ENCODE results near the gene NOL6. TPM values are rescaled to one million over a fixed set of nuclear protein-coding genes. Genes with fewer than 3 reads are reported as not detected.
"Not testable (repeated sequence)": the region's sequence is repeated elsewhere in the genome, so short reads cannot be mapped to it uniquely, and the experiment has no call there.

The NOL6 gene, protein sequence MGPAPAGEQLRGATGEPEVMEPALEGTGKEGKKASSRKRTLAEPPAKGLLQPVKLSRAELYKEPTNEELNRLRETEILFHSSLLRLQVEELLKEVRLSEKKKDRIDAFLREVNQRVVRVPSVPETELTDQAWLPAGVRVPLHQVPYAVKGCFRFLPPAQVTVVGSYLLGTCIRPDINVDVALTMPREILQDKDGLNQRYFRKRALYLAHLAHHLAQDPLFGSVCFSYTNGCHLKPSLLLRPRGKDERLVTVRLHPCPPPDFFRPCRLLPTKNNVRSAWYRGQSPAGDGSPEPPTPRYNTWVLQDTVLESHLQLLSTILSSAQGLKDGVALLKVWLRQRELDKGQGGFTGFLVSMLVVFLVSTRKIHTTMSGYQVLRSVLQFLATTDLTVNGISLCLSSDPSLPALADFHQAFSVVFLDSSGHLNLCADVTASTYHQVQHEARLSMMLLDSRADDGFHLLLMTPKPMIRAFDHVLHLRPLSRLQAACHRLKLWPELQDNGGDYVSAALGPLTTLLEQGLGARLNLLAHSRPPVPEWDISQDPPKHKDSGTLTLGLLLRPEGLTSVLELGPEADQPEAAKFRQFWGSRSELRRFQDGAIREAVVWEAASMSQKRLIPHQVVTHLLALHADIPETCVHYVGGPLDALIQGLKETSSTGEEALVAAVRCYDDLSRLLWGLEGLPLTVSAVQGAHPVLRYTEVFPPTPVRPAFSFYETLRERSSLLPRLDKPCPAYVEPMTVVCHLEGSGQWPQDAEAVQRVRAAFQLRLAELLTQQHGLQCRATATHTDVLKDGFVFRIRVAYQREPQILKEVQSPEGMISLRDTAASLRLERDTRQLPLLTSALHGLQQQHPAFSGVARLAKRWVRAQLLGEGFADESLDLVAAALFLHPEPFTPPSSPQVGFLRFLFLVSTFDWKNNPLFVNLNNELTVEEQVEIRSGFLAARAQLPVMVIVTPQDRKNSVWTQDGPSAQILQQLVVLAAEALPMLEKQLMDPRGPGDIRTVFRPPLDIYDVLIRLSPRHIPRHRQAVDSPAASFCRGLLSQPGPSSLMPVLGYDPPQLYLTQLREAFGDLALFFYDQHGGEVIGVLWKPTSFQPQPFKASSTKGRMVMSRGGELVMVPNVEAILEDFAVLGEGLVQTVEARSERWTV
- 20.8 TPM for polyA plus RNA-seq (ENCODE audit: insufficient read length)

DNA sequence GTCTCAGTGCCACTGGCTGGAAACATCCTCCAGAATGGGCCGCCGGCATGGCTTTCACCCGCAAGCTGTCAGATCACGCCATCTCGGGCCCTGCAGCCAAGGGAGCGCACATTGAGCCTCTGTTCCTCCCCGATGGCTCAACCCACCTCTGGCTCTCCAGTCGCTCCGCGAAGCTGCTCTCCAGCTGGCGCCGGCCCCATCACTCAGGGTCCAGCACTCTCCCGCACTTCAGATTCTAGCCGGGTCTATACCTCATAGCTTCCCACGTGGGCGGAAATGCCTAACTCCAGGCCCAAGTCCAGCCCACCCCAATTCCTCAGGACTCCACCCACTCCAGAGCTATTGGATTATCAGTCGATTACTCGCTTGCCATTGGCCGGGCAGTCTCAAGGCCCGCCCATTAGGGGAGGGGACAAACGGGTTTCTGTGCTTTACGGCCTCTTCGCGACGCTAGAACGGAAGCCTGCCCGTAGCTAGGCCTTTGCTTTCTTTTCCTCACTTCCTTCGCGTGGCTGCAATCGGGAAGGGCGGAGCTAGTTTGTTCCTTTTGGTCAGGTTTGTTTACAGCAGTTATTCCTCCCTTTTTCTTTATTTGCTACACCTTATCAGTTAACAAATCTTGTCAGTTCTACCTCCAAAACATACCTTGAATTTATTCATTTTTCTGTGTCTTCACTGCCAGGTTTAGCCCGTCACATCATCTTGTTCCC lies at the start of gene NOL6:
Gene NOL6 (minus strand): TSS at position 282 of the 710 bp plus-strand sequence. CDS start 82 bp downstream, at position 200.
- DNase-seq (ENCODE audit: low read depth): peak; percentile 98

DNA sequence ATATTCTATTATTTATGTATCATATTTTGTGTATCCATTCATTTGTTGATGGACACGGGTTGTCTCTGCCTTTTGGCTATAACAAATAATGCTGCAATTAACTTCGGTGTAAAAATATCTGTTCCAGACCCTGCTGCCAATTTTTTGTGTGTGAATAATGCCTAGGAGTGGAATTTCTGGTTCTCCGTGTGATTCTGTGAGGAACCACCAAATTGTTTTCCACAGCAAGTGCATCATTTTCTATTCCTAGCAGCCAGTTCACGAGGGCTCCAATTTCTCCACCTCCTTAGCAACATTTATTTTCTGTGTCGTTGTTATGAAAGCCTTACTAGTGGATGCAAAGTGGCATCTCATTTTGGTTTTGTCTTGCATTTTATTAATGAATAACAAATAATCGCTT lies 48.1 kb upstream of the NOL6 start:
- DNase-seq (ENCODE audit: low read depth): not testable (repeated sequence)

DNA sequence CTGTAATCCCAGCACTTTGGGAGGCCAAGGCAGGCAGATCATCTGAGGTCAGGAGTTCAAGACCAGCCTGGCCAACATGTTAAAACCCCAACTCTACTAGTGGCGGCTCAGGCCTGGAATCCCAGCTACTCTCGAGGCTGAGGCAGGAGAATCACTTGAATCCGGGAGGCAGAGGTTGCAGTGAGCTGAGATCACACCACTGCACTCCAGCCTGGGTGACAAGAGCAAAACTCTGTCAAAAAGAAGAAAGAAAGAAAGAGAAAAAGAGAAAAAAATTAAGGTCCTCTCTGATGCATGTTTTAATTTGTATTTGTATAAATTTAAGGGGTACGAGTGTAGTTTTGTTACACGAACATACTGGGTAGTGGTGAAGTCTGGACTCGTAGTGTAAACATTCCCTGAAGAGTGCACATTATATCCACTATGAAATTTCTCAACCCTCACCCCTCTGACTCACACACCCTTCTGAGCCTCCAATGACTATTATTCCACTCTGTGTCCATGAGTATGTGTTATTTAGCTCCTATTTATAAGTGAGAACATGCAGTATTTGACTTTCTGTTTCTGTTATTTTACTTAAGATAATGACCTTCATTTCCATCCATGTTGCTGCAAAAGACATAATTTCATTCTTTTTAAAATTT lies 44.3 kb upstream of the NOL6 start:
- DNase-seq (ENCODE audit: low read depth): not testable (repeated sequence)

DNA sequence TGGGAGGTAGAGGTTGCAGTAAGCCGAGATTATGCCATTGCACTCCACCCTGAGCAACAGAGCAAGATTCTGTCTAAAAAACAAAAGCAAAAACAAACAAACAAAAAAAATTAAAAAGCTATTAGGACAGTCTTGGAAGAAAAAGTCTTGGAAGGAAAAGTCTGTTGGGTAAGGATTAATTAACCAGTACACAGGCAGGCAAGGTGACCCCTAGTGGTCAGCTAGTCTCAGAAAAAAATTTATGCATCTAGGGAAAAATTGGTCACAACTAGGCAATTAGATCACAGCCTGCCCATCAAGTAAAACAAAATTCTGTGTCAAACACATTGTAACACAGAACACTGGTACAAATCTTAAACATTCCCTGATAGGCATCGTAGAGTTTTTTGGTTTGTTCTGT lies 43.6 kb upstream of the NOL6 start:
- no peak for DNase-seq (ENCODE audit: low read depth)

DNA sequence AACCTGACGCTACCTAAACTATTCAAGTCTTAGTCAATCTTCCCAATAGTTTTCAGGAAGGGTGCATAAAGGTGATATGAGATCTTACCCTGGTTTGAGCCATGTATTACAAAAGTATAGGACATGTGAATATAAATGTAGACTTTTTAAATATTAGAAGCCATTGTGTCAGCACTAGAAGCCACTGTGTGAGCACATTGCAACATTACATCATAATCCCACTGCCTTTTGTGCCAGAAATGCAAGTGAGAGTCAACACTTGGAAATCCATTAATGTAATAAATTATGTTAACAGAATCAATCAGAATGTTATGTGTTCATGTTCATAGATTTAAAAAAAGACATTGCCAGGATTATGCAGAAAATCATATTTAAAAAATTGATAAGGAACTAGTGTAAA lies 42.7 kb upstream of the NOL6 start:
- DNase-seq (ENCODE audit: low read depth): not testable (repeated sequence)

DNA sequence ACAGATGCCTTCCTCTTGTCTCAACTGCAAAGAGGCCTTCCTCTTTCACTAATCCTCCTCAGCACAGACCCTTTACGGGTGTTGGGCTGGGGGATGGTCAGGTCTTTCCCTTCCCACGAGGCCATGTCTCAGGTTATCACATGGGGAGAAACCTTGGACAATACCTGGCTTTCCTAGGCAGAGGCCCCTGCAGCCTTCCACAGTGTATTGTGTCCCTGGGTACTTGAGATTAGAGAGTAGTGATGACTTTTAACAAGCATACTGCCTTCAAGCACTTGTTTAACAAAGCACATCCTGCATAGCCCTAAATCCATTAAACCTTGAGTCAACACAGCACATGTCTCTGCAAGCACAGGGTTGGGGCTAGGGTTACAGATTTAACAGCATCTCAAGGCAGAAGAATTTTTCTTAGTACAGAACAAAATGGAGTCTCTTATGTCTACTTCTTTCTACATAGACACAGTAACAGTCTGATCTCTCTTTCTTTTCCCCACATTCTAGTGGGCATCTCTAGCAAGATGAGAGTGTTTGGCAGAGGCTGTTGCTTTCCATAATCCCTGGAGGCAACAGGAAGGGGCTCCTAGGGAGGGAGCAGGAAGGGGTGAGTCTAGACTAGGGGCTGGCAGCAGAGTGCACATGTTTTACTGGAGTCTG lies 41.7 kb upstream of the NOL6 start:
- DNase-seq (ENCODE audit: low read depth): not testable (repeated sequence)

DNA sequence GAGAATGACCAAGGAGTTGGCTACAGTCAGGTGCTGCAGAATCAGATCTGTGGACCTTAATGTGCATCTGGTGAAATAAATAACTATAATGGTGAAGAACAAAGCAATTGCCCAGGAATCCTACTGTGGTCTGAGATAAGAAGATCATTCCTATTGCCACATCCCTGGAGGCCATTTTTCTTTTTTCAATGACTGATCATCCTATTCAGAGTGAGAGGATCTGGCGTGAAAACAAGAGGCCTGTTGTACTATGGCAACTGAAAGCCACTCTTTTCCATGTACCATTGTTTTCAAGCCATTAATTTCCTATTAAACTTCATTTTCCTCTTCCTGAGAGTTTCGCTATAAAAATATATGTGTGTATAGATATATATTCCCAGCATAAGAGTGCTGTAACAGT lies 38.8 kb upstream of the NOL6 start:
- not testable (repeated sequence) for DNase-seq (ENCODE audit: low read depth)

DNA sequence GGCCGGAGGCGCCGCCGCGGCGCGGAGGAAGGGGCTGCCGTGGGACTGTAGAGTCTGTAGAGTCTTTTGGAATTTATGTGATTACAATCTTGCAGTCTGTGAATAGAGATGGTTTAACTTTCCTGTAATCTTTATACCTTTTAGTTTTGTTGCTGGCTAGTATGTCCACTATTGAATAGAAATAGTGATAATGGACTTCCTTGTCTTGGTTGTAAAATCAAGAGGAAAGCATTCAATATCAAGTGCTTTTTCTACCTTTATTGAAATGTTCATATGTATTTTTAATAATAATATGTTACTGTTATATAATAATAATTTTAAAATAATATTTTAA lies 37.4 kb upstream of the NOL6 start:
- not testable (repeated sequence) for DNase-seq (ENCODE audit: low read depth)

DNA sequence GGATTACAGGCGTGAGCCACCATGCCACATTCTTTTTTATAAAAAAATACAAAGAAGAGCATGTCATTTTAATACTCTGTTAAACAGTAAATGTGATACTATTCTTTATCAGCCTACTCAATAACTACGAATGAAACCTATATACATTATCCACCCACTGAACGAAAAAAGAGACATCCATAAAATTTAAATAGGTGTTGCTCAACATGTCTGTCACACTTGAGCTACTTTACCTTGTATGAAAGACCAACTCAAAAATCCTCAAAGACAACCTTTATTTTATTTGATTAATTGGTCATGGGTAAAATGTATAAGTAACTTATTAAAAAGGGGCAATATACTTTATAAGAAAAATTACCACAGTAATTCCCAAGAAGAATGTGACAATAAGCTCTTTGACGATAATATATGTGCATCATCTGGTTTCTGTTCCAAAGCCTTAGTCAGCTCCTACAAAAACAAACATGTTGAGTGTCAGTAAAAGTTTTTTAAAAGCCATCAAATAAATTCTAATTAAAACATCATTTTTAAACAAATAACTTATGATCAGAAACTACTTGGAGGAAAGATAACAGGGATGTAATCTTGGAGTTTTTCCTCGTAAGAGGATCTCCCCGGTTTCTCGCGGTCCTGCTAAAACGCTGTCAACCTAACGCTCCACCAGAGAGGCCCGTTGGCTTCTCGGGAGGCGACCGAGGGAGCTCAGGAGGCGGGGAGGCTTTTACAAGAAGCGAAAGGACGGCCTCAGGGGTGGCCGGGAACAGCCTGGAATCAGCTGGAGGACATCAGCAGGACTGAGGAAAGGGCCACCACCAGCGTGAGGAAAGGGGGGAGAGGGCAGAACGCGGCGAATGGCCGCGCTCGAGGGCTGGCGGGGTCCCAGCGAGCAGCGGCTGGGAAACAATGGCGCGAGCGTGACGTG lies 36.8 kb upstream of the NOL6 start:
- peak; percentile 44 for DNase-seq (ENCODE audit: low read depth)

DNA sequence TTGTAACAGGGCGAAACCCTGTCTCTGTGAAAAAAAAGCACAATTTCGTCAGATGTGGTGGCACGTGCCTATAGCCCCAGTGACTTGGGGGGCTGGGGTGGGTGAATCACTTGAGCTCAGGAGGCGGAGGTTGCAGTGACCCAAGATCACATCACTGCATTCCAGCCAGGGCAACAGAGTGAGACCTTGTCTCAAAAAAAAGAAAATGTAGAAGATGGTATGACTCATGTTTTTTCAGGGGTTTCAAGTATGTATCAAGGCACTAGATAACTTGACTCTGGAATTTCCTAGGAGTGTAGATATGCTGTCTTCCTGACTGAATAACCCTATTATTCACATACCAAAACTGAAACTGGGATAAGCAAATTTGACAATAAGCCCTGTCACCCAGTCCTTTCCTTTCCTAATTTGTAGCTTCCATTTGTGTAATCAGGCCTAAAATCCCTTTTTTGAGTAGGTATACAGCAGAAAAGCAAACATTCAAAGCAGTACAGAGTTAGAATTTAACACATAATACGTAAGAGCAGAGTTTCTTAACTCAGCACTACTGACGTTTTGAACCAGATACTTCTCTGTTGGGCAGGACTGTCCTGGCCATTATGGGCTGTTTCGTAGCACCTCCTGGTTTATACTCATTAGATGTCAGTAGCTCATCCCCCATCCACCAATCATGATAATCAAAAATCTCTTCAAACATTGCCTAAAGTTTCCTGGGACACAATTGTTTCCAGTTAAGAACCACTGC lies 33.1 kb upstream of the NOL6 start:
- DNase-seq (ENCODE audit: low read depth): no peak

DNA sequence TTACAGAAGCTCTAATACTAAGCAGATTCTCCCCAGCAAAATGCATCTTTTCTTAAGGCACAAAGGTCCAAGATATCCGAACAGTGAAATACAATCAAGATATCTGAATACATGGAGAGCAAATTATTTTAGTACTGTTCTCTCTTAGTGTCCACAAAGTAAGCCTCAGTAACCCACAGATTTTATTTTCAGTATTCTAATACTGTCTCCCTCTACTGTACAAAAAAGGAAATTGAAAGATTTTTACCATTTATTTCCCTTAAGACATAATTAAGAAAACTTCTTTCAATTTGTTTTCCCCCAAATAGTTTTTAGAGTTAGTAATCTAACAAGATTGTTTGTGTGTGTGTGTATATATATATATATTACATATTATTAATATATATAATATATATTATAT lies 24.7 kb upstream of the NOL6 start:
- no peak for DNase-seq (ENCODE audit: low read depth)

DNA sequence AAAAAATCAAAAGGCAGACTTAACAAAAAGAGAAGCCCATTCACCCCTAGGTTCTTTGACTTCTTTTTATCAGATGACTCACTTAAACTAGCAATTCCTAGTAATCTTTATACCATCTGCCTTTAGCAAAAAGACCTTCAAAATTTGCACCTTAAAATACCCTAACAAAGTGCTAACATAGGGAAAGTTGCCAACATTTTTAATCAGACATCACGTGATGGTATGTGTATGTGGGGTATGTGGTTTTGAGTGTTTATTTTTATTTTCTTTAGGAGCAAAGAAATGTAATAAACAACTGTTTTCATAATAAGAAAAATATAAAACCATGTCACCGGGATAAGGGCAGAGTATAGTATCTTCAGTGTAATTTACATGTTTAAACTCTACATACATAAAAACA lies 20.1 kb upstream of the NOL6 start:
- not testable (repeated sequence) for DNase-seq (ENCODE audit: low read depth)

DNA sequence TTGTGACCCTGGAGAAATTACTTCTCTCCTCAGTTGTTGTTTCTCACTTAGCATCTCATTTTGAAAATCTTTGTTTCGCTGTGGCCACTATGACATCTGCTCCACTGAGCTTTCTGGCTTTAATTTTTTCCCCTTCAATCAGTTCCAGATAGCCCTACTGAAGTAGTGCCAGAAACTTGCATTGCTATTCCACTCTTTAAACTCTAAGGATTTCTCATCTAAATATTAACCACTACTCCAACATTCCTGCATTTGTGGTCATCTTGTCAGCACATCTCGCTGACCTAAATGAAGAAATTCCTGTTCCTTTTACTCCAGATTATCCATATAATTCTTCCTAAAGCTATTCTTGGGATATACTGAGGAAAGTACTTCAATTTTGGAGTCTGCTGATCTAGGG lies 15.3 kb upstream of the NOL6 start:
- no peak for DNase-seq (ENCODE audit: low read depth)

DNA sequence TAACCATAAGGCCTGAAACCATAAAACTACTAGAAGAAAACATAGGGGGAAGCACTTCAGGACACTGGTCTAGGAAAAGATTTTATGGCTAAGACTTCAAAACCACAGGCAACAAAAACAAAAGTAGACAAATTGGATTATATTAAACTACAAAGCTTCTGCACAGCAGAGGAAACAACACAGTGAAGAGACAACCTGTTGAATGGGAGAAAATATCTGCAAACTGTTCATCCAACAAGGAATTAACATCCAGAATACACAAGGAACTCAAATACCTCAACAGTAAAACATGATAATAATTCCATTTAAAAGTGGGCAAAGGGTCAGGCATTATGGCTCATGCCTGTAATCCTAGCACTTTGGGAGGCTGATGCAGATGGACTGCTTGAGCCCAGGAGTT lies 11.6 kb upstream of the NOL6 start:
- not testable (repeated sequence) for DNase-seq (ENCODE audit: low read depth)

DNA sequence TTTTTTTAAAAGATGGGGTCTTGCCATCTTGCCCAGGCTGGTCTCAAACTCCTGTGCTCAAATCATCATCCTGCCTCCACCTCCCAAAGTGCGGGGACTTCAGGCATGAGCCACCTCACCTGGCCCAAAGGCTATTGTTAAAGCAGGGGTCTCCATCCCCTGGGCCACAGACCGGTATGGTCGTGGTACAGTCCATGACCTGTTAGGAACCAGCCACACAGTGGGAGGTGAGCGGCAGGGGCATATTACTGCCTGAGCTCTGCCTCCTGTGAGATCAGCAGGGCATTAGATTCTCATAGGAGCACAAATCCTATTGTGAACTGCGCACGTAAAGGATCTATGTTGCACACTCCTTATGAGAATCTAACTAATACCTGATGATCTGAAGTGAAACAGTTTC lies 7.3 kb upstream of the NOL6 start:
- no peak for DNase-seq (ENCODE audit: low read depth)

DNA sequence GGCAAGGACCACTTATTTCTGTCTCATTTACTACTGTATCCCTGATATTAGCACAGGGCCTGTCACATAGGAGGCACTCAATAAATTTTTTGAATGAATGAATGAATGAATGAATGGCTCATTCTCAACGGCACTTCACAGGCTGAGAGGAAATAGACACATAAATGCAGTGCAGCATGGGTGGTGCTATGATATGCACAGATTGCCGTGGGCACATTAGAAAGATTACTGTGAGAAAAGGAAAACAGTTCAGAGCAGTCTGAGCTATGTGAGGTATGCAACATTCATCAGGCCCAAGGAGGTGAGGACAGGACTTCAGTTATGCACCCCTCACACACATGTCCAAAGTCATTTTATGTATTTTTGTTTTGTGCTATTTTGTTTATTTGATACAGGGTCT lies 6.4 kb upstream of the NOL6 start:
- DNase-seq (ENCODE audit: low read depth): no peak

DNA sequence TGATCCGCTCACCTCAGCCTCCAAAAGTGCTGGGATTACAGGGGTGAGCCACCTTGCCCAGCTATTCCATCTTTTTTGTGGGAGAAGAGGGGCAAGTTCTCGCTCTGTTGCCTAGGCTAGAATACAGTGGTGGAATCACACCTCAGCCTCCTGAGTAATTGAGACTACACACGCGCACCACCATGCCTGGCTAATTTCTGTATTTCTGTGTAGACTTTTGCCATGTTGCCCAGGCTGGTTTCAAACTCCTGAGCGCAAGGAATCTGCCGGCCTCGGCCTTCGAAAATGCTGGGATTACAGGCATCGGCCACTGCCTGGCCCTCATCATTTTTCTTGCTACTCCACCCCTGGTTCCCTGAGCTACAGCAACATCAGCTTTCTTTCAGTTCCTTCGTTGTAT lies 2.8 kb upstream of the NOL6 start:
- no peak for DNase-seq (ENCODE audit: low read depth)

DNA sequence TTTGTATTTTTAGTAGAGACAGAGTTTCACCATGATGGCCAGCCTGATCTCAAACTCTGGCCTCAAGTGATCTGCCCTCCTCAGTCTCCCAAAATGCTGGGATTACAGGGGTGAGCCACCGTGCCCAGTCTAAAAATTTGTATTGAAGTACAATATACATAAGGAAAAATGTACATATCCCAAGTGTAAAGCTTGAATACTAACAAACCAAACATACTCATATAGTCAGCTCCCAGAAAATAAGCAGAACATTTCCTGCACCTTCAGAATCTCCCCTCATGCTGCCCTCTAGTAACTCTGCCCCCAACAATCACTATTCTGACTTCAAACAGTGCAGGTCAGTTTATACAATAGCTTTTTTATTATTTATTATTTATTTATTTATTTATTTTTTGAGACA lies 1.6 kb upstream of the NOL6 start:
- no peak for DNase-seq (ENCODE audit: low read depth)

All from forelimb muscle (tissue), 1 donor.